ENCODE data around the gene MYL10. TPM values are rescaled to one million over a fixed set of nuclear protein-coding genes. Genes with fewer than 3 reads are reported as not detected.

The MYL10 gene
- total and polyA plus RNA-seq, 4 experiments from 2014 or later, result not detected

GRCh38 chr7:101602484-101603241 is 26.4 kb downstream of the MYL10 start:
- Mint-ChIP-seq H3K9me3 (no peaks in the 10 kb centered on the region), H3K4me3 (no peak overlapping the region), H3K36me3 (no peaks in the 10 kb centered on the region), H3K4me1 (peaks cover 0 to 3% (median 0%) of the 10 kb centered on the region in 4 donors), H3K27me3 (no peaks in the 10 kb centered on the region), H3K27ac (no peak overlapping the region)
- H3K27ac ChIP-seq (ENCODE audit: low read depth, low read length), result no peak overlapping the region
- POLR2A ChIA-PET (ENCODE audit: partially characterized antibody), result no interaction called here
- CTCF ChIA-PET (ENCODE audit: partially characterized antibody), result interaction anchor here (0.8 to 2.3 kb wide), 10 partner anchors 11 to 669 kb away, joined by 3 to 9 read pairs (median 4); no protein-coding TSS in a partner anchor
- no peaks in the 10 kb centered on the region for H3K27me3 ChIP-seq (ENCODE audit: insufficient read depth, low read length)
- intact Hi-C loops (cut with micrococcal nuclease), result loop anchor here (1.0 kb wide), 1 partner anchor 634 kb away; no protein-coding TSS in a partner anchor
- H3K4me1 ChIP-seq (ENCODE audit: insufficient read depth, low read length), result no peaks in the 10 kb centered on the region
- H3K36me3 ChIP-seq (ENCODE audit: insufficient read depth, low read length), result no peaks in the 10 kb centered on the region
- no peaks in the 10 kb centered on the region for H3K9me3 ChIP-seq (ENCODE audit: control insufficient read depth in 1 of 2, low read length in 2 of 2)
- peak; percentile 45 to 54 (median 48) for DNase-seq
- no peak overlapping the region for H3K4me3 ChIP-seq (ENCODE audit: low read length in 2 of 2)

- ChIA-PET POLR2A (ENCODE audit: partially characterized antibody) (no interaction called here), CTCF (ENCODE audit: partially characterized antibody) (interaction anchor here (1.1 to 1.5 kb wide), 2 partner anchors 22 to 142 kb away, joined by 5 to 6 read pairs; no protein-coding TSS in a partner anchor)
- Mint-ChIP-seq H3K27me3 (no peaks in the 10 kb centered on the region), H3K9me3 (no peaks in the 10 kb centered on the region), H3K4me3 (no peak overlapping the region), H3K36me3 (no peaks in the 10 kb centered on the region), H3K27ac (no peak overlapping the region), H3K4me1 (peaks cover 0 to 3% (median 0%) of the 10 kb centered on the region in 4 donors)
- H3K27ac ChIP-seq (ENCODE audit: low read depth, low read length), result no peak overlapping the region
- intact Hi-C loops (cut with micrococcal nuclease), result loop anchor here (1.0 kb wide), 1 partner anchor 634 kb away; no protein-coding TSS in a partner anchor
- no peaks in the 10 kb centered on the region for H3K27me3 ChIP-seq (ENCODE audit: insufficient read depth, low read length)
- H3K4me1 ChIP-seq (ENCODE audit: insufficient read depth, low read length), result no peaks in the 10 kb centered on the region
- H3K9me3 ChIP-seq (ENCODE audit: control insufficient read depth in 1 of 2, low read length in 2 of 2), result no peaks in the 10 kb centered on the region
- no peaks in the 10 kb centered on the region for H3K36me3 ChIP-seq (ENCODE audit: insufficient read depth, low read length)
- DNase-seq, result no peak
- no peak overlapping the region for H3K4me3 ChIP-seq (ENCODE audit: low read length in 2 of 2)
Observed at GRCh38 chr7:101602082-101602481, 27.0 kb downstream of the MYL10 start.

- Histone ChIP-seq H3K9me3 (ENCODE audit: control insufficient read depth in 1 of 2, low read length in 2 of 2) (no peaks in the 10 kb centered on the region), H3K4me1 (ENCODE audit: insufficient read depth, low read length) (no peaks in the 10 kb centered on the region), H3K27me3 (ENCODE audit: insufficient read depth, low read length) (no peaks in the 10 kb centered on the region), H3K27ac (ENCODE audit: low read depth, low read length) (no peak overlapping the region), H3K36me3 (ENCODE audit: insufficient read depth, low read length) (no peaks in the 10 kb centered on the region), H3K4me3 (ENCODE audit: low read length in 2 of 2) (no peak overlapping the region)
- H3K36me3 Mint-ChIP-seq, result no peaks in the 10 kb centered on the region
- no peak overlapping the region for H3K27ac Mint-ChIP-seq
- H3K9me3 Mint-ChIP-seq, result peaks cover 0 to 2% (median 0%) of the 10 kb centered on the region in 8 donors
- H3K4me1 Mint-ChIP-seq, result peaks cover 0 to 3% (median 0%) of the 10 kb centered on the region in 4 donors
- intact Hi-C loops (cut with micrococcal nuclease), result no loop called here
- no peak for DNase-seq
- ChIA-PET POLR2A (ENCODE audit: partially characterized antibody) (no interaction called here), CTCF (ENCODE audit: partially characterized antibody) (interaction anchor here (0.8 to 3.0 kb wide), 3 partner anchors 10 to 672 kb away, joined by 3 to 10 read pairs (median 3); no protein-coding TSS in a partner anchor)
- no peak overlapping the region for H3K4me3 Mint-ChIP-seq
- peaks cover under 1% of the 10 kb centered on the region in 2 donors for H3K27me3 Mint-ChIP-seq
Observed at GRCh38 chr7:101599787-101600186, 29.3 kb downstream of the MYL10 start.

- Histone ChIP-seq H3K27ac (ENCODE audit: low read depth, low read length) (no peak overlapping the region), H3K4me1 (ENCODE audit: insufficient read depth, low read length) (no peaks in the 10 kb centered on the region), H3K36me3 (ENCODE audit: insufficient read depth, low read length) (no peaks in the 10 kb centered on the region), H3K4me3 (ENCODE audit: low read length in 2 of 2) (no peak overlapping the region), H3K9me3 (ENCODE audit: control insufficient read depth in 1 of 2, low read length in 2 of 2) (no peaks in the 10 kb centered on the region), H3K27me3 (ENCODE audit: insufficient read depth, low read length) (no peaks in the 10 kb centered on the region)
- H3K27ac Mint-ChIP-seq, result no peak overlapping the region
- peaks cover 0 to 2% (median 0%) of the 10 kb centered on the region in 8 donors for H3K9me3 Mint-ChIP-seq
- no peaks in the 10 kb centered on the region for H3K36me3 Mint-ChIP-seq
- no peak overlapping the region for H3K4me3 Mint-ChIP-seq
- H3K27me3 Mint-ChIP-seq, result peaks cover 3 to 4% of the 10 kb centered on the region in 2 donors
- no peak for DNase-seq
- intact Hi-C loops (cut with micrococcal nuclease), result no loop called here
- POLR2A ChIA-PET (ENCODE audit: partially characterized antibody), result no interaction called here
- H3K4me1 Mint-ChIP-seq, result peaks cover 0 to 3% (median 0%) of the 10 kb centered on the region in 4 donors
- CTCF ChIA-PET (ENCODE audit: partially characterized antibody), result interaction anchor here (1.4 to 3.0 kb wide), 2 partner anchors 11 to 672 kb away, joined by 3 to 10 read pairs; no protein-coding TSS in a partner anchor
Observed at GRCh38 chr7:101598986-101599771, 29.9 kb downstream of the MYL10 start.

GRCh38 chr7:101598422-101598985 is 30.6 kb downstream of the MYL10 start:
- peaks cover 0 to 2% (median 0%) of the 10 kb centered on the region in 8 donors for H3K9me3 Mint-ChIP-seq
- H3K36me3 Mint-ChIP-seq, result no peaks in the 10 kb centered on the region
- H3K4me1 ChIP-seq (ENCODE audit: insufficient read depth, low read length), result no peaks in the 10 kb centered on the region
- no peak overlapping the region for H3K27ac Mint-ChIP-seq
- no peaks in the 10 kb centered on the region for H3K36me3 ChIP-seq (ENCODE audit: insufficient read depth, low read length)
- ChIA-PET POLR2A (ENCODE audit: partially characterized antibody) (no interaction called here), CTCF (ENCODE audit: partially characterized antibody) (interaction anchor here (3.0 kb wide), 1 partner anchor 673 kb away, joined by 10 read pairs; no protein-coding TSS in a partner anchor)
- no peaks in the 10 kb centered on the region for H3K27me3 ChIP-seq (ENCODE audit: insufficient read depth, low read length)
- intact Hi-C loops (cut with micrococcal nuclease), result no loop called here
- H3K4me3 Mint-ChIP-seq, result no peak overlapping the region
- no peak overlapping the region for H3K27ac ChIP-seq (ENCODE audit: low read depth, low read length)
- no peaks in the 10 kb centered on the region for H3K9me3 ChIP-seq (ENCODE audit: control insufficient read depth in 1 of 2, low read length in 2 of 2)
- no peak overlapping the region for H3K4me3 ChIP-seq (ENCODE audit: low read length in 2 of 2)
- H3K27me3 Mint-ChIP-seq, result peaks cover 3 to 4% of the 10 kb centered on the region in 2 donors
- no peak for DNase-seq
- peaks cover 0 to 3% (median 0%) of the 10 kb centered on the region in 4 donors for H3K4me1 Mint-ChIP-seq

- Mint-ChIP-seq H3K4me1 (peaks cover 0 to 3% (median 0%) of the 10 kb centered on the region in 4 donors), H3K36me3 (no peaks in the 10 kb centered on the region), H3K27me3 (peaks cover 3 to 4% of the 10 kb centered on the region in 2 donors), H3K9me3 (peaks cover 0 to 2% (median 0%) of the 10 kb centered on the region in 8 donors), H3K27ac (no peak overlapping the region), H3K4me3 (no peak overlapping the region)
- Histone ChIP-seq H3K27me3 (ENCODE audit: insufficient read depth, low read length) (no peaks in the 10 kb centered on the region), H3K27ac (ENCODE audit: low read depth, low read length) (no peak overlapping the region), H3K4me3 (ENCODE audit: low read length in 2 of 2) (no peak overlapping the region), H3K4me1 (ENCODE audit: insufficient read depth, low read length) (no peaks in the 10 kb centered on the region), H3K9me3 (ENCODE audit: control insufficient read depth in 1 of 2, low read length in 2 of 2) (no peaks in the 10 kb centered on the region), H3K36me3 (ENCODE audit: insufficient read depth, low read length) (no peaks in the 10 kb centered on the region)
- ChIA-PET CTCF (ENCODE audit: partially characterized antibody) (interaction anchor here (0.7 kb wide), 1 partner anchor 55 kb away, joined by 4 read pairs; no protein-coding TSS in a partner anchor), POLR2A (ENCODE audit: partially characterized antibody) (no interaction called here)
- DNase-seq, result no peak
- intact Hi-C loops (cut with micrococcal nuclease), result no loop called here
Observed at GRCh38 chr7:101597941-101598340, 31.2 kb downstream of the MYL10 start.
